ENCODE data around the gene DUSP28.

DUSP28 gene

DNA sequence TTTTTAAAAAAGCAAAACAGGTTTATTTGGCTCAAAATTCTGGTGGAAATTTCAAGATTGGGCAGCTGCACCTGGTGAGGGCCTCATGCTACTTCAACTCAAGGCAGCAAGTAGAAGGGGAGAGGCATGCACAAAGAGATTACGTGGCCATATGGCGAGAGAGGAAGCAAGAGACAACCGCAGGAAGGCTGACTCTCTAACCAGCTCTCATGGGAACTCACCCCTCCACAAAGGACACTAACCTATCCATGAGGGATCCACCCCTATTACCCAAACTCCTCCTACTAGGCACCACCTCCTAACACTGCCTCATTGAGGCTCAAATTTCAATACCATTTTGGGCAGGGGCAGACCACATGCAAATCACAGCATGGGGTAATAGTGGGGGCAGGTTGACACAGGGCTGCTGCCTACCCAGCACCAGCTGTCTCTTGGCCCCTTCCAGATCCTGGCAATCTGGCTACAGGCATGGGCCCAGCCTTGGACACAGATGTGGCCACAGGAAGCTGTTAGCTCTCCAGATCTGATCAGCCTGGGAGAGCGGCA, 24.4 kb downstream of the DUSP28 start:
- DNase-seq (ENCODE audit: extremely low read depth in 1 of 2, low read depth in 1 of 2): no peak

DNA sequence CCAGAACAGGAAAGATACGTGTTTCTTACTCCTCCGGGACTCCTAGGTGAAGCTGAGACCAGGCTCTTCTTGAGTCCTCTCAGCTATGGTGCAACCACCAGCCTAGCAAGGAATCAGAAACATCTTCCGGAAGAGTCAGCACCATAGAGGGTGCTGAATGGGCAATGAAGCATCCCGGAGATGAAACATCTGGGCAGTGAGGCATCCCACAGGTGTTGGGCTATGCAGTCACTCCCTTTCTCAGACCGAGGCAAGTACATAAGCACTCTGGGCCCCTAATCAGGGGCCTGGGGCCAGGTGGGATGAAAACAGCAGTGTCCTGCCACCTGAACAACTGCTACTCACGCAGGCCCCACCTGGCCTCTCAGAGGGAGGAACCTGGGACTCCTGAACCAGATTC, 24.9 kb downstream of the DUSP28 start:
- DNase-seq (ENCODE audit: extremely low read depth in 1 of 2, low read depth in 1 of 2): no peak

DNA sequence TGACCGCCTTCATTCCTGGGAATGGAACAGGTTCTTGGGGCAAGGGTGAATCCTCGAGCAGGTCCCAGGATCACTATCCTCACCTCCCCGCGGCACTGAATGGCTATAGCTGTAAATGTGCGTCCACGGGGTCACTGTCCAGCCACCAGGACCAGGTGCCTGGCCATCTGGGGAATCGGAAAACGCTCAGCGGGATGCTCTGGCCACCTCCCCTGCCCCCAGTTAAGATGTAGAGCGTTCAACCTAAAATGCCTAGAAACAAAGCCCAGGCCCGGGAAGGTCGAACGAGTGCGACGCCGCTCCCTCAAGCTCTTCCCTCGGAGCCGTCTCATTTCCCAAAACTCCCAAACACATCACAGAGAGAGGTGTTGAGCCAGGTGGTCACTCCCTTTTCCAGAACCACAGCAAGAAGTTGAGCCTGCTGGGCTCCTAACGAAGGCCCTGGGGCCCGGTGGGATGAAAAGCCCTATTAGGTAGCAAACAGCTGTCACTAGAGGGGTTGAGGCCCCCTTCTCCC, 25.6 kb downstream of the DUSP28 start:
- no peak for DNase-seq (ENCODE audit: extremely low read depth in 1 of 2, low read depth in 1 of 2)

DNA sequence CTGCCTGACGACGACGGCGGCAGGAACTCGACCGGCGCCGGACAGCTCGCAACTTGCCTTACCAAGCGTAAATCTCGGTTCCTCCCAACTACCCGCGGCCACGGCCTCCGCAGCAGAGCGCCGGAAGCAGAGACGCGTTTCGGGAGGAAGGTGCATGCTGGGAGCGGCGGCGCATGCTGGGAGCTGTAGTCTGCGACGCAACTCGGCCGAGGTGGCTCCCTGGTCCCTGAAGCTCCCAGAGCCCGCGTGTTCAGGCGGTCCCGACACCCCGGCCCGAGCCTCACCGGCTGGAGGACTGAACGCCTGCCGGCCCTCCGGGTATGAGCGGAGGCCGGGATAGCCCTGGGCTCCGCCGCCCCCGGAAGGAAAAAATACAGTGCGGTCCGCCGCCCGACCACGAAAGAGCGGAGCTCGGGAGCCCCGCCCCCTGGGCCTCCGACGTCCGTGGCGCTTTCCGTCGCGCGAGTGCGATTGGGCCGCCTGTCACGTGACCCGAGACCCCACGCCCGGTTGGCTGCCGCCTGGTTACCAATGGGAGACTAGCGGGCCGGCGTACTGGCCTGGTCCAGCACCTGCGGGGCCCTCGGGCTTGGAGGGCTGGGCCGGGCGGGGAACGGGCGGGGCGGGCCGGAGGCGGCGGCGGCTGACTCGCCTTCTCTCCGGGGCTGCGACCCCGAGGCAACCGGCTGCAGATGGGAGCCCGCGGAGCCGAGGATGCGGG, 26.2 kb downstream of the DUSP28 start, which contains the start of gene CAPN10:
Gene CAPN10 (plus strand): TSS at position 537 of the 721 bp plus-strand sequence. CDS start 178 bp downstream, at position 715.
- DNase-seq (ENCODE audit: extremely low read depth in 1 of 2, low read depth in 1 of 2): peak; percentile 94 to 96

DNA sequence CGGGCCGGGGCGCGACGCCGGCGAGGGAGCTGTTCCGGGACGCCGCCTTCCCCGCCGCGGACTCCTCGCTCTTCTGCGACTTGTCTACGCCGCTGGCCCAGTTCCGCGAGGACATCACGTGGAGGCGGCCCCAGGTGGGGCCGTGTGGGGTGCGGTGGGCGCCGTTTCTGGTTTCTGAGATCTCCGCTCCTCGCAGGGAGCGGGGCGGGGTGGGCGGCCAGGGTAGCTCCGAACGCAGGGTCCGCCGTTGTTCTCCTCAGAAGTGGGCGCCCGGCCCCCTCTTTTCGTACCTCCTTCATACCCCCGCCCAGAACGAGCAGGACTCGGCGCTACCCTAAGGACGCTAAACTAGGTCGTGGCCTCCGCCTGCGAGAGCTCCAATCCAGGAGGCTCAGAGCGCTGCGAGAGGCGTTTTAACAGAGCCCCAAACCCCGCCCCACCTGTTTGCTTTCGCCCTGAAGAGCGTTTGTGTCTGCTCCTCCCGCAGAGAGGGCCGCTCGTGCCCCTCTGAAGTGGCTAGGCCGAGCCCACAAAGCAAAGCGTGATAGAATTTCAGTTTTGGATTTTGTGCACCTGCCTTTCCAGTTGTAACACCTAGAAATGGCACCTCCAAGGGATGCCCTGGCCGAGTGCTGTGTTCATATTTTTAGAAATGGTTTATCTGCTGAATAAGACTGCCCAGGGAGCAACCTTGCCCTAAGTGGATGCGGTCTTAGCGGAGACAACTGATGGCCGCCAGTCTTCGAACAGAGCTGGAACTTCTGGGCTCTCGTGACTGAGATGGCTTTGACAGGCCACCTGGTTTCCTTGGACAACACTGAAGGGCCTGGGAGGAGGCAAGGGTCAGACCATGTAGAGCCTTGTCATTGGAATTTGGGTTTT, 27.0 kb downstream of the DUSP28 start:
- DNase-seq (ENCODE audit: extremely low read depth in 1 of 2, low read depth in 1 of 2): peak in 1 of 2 donors; percentile 42

DNA sequence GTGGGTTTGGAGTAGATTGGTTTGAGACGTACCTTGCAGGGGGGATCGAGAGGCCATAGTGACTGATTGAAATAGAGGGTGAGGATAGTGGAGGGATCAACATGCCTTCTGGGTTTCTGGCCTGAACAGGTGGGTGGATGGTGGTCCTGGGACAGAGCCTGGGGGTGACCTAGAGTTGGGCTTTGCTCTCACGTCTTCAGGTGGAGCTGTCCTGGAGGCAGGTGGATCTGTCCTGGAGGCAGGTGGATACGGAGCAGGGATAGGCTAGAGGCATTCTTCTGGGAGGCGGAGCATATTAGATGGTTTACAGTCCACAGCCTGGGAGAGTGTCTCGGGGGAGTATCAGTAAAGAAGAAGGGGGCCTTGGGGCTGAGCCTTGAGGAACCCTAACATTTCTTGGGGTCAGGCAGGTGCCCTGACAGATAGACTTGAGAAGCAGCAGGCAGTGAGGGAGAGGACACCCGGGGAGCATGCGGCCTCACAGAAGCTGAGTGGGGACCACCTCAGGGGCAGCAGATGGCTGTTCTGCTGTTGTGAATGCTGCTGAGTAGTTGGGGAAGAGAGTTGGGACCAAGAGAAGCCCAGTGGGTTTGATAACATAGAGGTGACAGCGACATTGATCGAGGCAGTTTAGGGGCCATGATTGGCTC, 28.0 kb downstream of the DUSP28 start:
- DNase-seq (ENCODE audit: extremely low read depth in 1 of 2, low read depth in 1 of 2): no peak

DNA sequence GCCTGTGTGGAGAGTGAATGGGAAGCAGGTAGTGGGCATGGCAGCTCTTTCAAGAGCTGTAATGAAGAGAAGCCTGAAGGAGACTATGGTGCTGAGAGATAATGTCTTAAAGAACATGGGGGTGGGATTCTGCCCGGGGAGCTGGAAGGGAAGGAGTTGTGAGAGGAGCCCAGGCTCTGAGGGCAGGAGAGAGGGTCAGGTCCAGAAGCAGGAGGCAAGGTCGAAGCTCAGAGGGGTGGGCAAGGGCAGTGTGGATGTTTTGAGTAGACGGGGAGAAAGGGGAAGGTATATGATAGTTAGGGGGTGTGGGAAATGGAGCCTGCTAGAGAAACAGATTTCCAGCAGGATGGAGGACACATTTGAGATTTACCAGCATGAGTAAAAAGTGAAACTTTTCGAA, 28.5 kb downstream of the DUSP28 start:
- no peak for DNase-seq (ENCODE audit: extremely low read depth in 1 of 2, low read depth in 1 of 2)

DNA sequence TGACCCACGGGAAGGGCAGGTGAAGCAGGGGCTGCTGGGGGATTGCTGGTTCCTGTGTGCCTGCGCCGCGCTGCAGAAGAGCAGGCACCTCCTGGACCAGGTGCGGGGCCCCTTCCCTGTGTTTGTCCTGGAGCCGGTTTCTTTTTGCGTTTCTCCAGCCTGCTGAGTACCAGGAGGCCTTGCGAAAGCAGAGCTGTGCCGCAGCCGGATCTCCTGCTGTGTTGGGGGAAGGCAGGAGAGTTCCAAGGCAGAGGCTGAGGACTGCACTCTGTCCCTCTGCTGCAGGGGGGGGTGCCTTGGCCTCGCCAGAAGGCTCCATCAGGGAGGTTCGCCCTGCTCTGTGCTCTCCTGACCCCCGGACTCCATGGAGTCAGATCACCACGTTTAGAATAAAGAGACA, 29.2 kb downstream of the DUSP28 start:
- DNase-seq (ENCODE audit: extremely low read depth in 1 of 2, low read depth in 1 of 2): no peak

DNA sequence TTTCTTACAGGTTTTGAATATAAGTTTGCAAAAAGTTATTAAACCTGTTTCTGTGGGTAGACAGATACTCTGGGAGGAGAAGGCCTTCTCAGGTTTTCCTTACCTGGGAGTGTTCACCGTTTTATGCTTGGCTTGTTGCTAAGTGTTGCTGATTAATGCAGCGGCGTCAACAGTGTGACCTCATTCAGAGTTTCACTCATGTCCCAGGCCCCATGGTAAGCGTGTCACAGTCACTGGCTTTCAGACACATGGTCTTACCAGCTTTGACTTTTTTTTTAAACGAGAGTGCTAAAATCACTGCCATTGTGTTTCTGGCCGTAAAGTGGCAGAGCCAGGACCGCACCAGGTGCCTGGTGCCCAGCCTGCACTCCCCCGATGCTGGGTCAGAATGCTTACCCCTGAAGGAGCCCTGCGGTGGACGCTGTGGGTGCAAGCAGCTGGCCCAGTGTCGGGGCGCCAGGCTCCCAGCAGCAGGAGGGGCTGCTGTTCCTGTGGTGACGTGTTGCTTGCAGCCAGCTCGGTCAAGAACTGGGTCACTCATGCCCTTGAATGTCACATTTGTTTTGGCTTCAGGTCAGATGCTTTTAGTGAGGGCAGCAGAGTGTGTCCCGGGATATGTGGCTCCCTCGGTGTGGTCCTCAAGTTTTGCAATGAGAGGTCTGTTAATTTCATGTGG, 29.8 kb downstream of the DUSP28 start:
- no peak for DNase-seq (ENCODE audit: extremely low read depth in 1 of 2, low read depth in 1 of 2)

DNA sequence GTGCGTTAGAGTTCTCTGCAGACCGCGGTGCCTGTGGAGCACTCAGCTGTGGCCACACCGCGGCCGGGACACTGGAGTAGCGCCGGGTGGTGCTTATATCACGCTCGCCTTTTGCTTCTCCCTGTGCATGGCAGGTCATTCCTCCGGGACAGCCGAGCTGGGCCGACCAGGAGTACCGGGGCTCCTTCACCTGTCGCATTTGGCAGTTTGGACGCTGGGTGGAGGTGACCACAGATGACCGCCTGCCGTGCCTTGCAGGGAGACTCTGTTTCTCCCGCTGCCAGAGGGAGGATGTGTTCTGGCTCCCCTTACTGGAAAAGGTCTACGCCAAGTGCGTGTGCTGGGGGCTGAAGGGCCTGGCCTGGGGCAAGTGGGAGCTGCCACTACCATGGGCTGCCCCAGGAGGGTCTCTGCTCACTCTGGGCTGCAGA, 30.5 kb downstream of the DUSP28 start:
- no peak for DNase-seq (ENCODE audit: extremely low read depth in 1 of 2, low read depth in 1 of 2)

DNA sequence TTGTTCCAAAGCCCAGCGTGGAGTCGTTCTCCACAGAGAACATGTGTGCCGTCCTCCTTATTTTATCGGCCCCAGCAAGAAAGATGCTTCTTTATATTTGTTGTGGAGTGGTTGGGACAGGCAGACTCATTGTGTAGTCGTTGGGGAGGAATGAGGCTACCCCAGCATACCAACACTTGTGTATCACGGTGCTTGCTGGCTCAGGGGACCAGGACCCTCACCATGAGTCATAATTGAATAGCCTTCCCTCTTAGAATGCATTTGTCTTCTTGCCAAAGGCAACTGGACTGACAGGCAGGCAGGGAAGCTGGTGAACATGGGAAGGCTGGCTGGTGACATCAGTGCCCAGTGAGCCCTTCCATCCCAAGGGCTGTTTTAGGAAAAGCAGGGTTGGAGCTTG, 31.1 kb downstream of the DUSP28 start:
- no peak for DNase-seq (ENCODE audit: extremely low read depth in 1 of 2, low read depth in 1 of 2)

DNA sequence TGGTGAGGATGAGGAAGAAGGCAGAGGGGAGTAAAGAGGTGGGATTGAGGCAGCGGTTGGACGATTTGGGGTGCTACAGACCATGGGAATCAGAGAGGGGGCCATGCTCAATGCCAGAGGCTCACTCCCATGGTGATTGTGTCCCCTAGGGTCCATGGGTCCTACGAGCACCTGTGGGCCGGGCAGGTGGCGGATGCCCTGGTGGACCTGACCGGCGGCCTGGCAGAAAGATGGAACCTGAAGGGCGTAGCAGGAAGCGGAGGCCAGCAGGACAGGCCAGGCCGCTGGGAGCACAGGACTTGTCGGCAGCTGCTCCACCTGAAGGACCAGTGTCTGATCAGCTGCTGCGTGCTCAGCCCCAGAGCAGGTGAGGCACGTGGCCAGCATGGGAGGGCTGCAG, 31.6 kb downstream of the DUSP28 start:
- DNase-seq (ENCODE audit: extremely low read depth in 1 of 2, low read depth in 1 of 2): no peak

DNA sequence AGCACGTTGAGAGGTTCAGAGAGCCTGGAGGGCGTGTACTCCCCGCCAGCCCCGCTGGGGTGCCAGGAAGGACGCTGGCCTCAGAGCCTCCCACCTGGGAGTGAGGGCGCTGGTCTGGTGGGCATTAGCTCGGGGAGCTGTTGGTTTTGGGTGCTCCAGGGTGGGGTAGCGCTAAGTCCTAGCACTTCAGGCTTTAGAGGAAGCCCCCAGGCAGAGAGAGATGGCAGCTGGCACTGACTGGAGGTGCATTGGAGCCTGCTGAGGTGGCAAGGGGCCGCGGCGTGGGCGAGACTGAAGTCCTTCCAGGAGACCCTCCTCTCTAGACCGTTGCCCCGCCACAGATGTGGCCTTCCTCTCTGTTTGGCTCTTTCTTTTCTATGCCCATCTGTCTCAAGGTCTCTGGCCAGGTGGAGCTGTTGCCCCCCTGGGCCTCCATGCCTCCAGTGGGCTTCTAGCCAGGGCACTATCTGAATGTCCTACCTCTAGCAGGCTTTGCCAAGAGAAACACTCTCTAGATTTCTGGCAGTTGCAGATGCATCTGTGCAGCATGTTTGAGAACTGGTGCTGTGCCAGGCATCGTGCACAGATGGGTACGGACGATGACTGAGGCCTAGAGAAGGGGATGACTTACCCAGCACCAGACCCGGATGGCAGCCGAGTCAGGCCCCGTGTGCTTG, 33.0 kb downstream of the DUSP28 start:
- DNase-seq (ENCODE audit: extremely low read depth in 1 of 2, low read depth in 1 of 2): no peak

DNA sequence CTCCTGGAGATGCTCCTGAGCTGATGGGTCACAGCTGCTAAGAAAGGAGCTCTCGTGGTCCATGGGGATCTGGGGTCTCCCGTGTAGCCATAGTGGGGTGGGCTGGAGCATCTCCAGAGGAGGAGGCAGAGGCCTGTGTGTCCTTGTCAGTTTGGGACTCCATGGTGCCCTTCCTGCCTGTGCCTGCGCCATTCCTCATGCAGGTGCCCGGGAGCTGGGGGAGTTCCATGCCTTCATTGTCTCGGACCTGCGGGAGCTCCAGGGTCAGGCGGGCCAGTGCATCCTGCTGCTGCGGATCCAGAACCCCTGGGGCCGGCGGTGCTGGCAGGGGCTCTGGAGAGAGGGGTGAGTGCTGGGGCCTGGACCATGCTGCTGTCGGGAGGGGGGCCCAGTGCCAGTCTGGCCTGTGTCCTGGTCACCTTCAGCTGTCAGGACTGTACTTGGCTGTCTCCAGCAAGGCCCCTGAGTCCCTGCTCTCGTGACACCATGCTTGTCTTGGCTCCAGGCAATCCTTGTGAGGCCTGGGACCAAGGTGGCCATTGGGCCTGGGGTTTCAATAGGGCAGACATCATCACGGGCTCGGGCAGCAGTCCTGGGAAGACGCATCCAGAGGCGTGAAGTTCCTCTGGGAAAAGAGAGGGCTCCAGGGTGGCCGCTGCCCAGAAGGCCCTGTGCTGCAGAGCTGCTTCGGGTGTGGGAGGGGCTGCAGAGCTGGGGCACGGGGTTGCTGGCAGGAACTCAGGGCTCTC, 33.7 kb downstream of the DUSP28 start:
- DNase-seq (ENCODE audit: extremely low read depth in 1 of 2, low read depth in 1 of 2): no peak

DNA sequence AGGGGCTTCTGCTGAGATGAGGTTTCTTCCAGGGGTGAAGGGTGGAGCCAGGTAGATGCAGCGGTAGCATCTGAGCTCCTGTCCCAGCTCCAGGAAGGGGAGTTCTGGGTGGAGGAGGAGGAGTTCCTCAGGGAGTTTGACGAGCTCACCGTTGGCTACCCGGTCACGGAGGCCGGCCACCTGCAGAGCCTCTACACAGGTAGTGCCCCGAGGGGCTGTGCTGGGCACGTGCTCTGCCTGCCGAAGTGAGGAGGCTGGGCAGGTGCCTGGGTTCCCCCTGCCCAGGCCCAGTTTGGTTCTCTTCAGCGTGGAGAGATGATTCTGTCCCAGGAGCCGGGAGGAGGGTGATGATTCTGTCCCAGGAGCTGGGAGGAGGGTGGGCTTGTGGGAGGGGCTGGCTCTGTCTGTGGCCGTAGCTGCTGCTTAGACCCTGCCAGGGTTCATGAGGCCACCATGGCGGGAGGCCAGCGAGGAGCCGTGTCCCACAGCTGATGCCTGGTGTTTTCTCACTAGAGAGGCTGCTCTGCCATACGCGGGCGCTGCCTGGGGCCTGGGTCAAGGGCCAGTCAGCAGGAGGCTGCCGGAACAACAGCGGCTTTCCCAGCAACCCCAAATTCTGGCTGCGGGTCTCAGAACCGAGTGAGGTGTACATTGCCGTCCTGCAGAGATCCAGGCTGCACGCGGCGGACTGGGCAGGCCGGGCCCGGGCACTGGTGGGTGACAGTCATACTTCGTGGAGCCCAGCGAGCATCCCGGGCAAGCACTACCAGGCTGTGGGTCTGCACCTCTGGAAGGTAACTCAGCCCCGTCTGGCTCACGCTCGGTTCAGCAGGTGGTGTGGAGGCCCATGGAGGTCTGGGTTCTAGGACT, 34.6 kb downstream of the DUSP28 start:
- DNase-seq (ENCODE audit: extremely low read depth in 1 of 2, low read depth in 1 of 2): no peak

DNA sequence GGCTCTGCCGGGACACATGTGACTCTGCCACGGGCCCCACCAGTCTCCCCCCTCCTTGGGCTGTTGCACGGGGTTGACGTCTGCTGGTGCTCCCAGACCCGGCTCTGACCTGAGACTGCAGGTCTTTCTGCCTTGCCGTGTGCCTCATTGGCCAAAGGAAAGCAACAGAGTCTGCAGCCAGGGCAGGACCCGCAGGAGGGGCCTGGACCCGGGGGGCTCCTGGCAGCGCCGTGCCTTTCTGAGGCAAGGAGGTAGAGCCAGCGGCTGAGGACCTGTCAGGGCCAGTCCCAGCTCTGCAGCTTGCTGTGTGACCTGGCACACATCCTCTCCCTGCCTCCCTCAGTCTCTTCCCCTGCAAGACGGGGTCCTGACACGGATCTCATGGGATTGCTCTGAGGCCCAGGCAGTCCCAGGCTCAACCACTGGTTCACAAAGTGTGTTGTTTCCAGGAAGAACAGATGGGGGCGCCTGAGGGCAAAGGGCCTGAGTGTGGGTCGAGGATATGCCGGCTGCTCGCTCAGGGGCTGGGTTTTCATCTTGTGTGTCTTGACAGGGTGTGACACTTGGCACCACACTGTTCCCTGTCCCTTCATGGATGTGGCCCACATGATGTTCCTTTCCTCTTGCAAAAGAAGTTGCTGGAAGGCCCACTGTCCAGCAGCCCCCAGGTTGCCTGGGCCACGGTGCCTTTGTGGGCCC, 35.4 kb downstream of the DUSP28 start:
- DNase-seq (ENCODE audit: extremely low read depth in 1 of 2, low read depth in 1 of 2): no peak

DNA sequence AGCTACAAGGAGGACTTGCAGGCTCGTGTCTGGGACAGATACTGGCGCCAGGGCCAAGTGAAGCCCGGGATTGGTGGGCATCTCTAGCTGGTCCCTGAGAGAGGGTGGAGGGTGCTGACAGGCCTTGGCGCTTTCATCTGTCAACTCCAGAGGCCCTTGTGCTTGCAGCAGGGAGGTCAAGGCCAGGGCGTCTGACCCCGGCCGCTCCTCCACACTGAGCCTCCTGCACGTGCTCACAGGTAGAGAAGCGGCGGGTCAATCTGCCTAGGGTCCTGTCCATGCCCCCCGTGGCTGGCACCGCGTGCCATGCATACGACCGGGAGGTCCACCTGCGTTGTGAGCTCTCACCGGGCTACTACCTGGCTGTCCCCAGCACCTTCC, 35.9 kb downstream of the DUSP28 start:
- no peak for DNase-seq (ENCODE audit: extremely low read depth in 1 of 2, low read depth in 1 of 2)

DNA sequence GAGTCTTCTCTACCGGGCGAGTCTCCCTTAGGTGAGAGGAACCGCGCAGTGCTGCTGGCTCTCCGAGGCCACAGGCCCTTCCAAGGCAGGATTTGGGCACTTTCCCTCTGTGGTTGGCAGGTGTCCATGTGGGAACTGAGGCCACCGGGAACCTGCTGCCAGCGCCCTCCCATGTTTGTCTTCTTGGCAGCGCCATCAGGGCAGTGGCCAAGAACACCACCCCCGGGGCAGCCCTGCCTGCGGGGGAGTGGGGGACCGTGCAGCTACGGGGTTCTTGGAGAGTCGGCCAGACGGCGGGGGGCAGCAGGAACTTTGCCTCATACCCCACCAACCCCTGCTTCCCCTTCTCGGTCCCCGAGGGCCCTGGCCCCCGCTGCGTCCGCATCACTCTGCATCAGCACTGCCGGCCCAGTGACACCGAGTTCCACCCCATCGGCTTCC, 36.4 kb downstream of the DUSP28 start:
- no peak for DNase-seq (ENCODE audit: extremely low read depth in 1 of 2, low read depth in 1 of 2)

All from stimulated activated CD8-positive, alpha-beta memory T cell treated with anti-CD3 and anti-CD28 coated beads, Interleukin-7, amount 100 ng/mL, for 48 hours (primary cell).